H9 (cell line): ENCODE results near the gene DLL4. TPM values are rescaled to one million over a fixed set of nuclear protein-coding genes. Genes with fewer than 3 reads are reported as not detected.

Experiments used
- DNase-seq: peaks from one replicate; pipeline ENCODE4 v3.0.0-alpha.2; 2017
- H2AFZ ChIP-seq: one replicate; pipeline ENCODE4 v1.6.1; 2013; ENCODE audit warnings: mild to moderate bottlenecking, low read length, control low read depth, moderate library complexity
- H2AK5ac ChIP-seq: 2 replicates; pipeline ENCODE4 v1.6.1; 2013; ENCODE audit warnings: low read length, control low read depth, mixed read lengths; ENCODE audit not compliant: insufficient read length
- H2BK120ac ChIP-seq: one replicate; pipeline ENCODE4 v1.6.1; 2013; ENCODE audit warnings: low read depth, mild to moderate bottlenecking, low read length, control low read depth, inconsistent platforms; ENCODE audit not compliant: poor library complexity, severe bottlenecking
- H2BK12ac ChIP-seq: 2 replicates; pipeline ENCODE4 v1.6.1; 2013; ENCODE audit warnings: low read length, control low read depth, mixed read lengths, low read depth; ENCODE audit not compliant: insufficient read length
- H2BK15ac ChIP-seq: 2 replicates; pipeline ENCODE4 v1.6.1; 2013; ENCODE audit warnings: low read depth, low read length, control low read depth
- H2BK20ac ChIP-seq: one replicate; pipeline ENCODE4 v1.6.1; 2013; ENCODE audit warnings: low read depth, mild to moderate bottlenecking, low read length, control low read depth, inconsistent platforms; ENCODE audit not compliant: poor library complexity, severe bottlenecking
- H2BK5ac ChIP-seq: 2 replicates; pipeline ENCODE4 v1.6.1; 2013; ENCODE audit warnings: low read length, control low read depth, mixed read lengths; ENCODE audit not compliant: insufficient read length
- H3K14ac ChIP-seq: 2 replicates; pipeline ENCODE4 v1.6.1; 2013; ENCODE audit warnings: low read length, control low read depth; ENCODE audit not compliant: insufficient read depth
- H3K18ac ChIP-seq: 2 replicates; pipeline ENCODE4 v1.6.1; 2013; ENCODE audit warnings: low read depth, mild to moderate bottlenecking, mixed read lengths, low read length, control low read depth; ENCODE audit not compliant: insufficient read length
- H3K23ac ChIP-seq: 2 replicates; pipeline ENCODE4 v1.6.1; 2013; ENCODE audit warnings: low read length, control low read depth, mixed read lengths, low read depth; ENCODE audit not compliant: insufficient read length
- H3K23me2 ChIP-seq: 2 replicates; pipeline ENCODE4 v1.6.1; 2013; ENCODE audit warnings: low read depth, mild to moderate bottlenecking, mixed read lengths, low read length, control low read depth; ENCODE audit not compliant: insufficient read length, poor library complexity, severe bottlenecking
- H3K27ac ChIP-seq: 2 replicates; pipeline ENCODE4 v1.5.1; 2013; ENCODE audit warnings: low read length, control low read depth, mixed read lengths, low read depth; ENCODE audit not compliant: insufficient read length
- H3K27me3 ChIP-seq: 2 replicates; pipeline ENCODE4 v1.6.1; 2013; ENCODE audit warnings: low read length, control low read depth, inconsistent platforms; ENCODE audit not compliant: insufficient read depth
- H3K4ac ChIP-seq: 2 replicates; pipeline ENCODE4 v1.6.1; 2013; ENCODE audit warnings: low read depth, mild to moderate bottlenecking, control low read depth, inconsistent platforms, low read length, moderate library complexity
- H3K4me1 ChIP-seq: 2 replicates; pipeline ENCODE4 v1.6.1; 2013; ENCODE audit warnings: low read length, control low read depth, inconsistent platforms; ENCODE audit not compliant: insufficient read depth
- H3K4me2 ChIP-seq: 2 replicates; pipeline ENCODE4 v1.6.1; 2013; ENCODE audit warnings: low read length, control low read depth, mixed read lengths; ENCODE audit not compliant: insufficient read length, insufficient read depth
- H3K56ac ChIP-seq: 2 replicates; pipeline ENCODE4 v1.6.1; 2013; ENCODE audit warnings: low read depth, mild to moderate bottlenecking, mixed read lengths, low read length, control low read depth; ENCODE audit not compliant: insufficient read length
- H3K79me1 ChIP-seq: 2 replicates; pipeline ENCODE4 v1.6.1; 2013; ENCODE audit warnings: low read depth, mild to moderate bottlenecking, moderate library complexity, low read length, control low read depth, inconsistent platforms; ENCODE audit not compliant: insufficient read depth, poor library complexity, severe bottlenecking
- H3K79me2 ChIP-seq: 2 replicates; pipeline ENCODE4 v1.6.1; 2013; ENCODE audit warnings: low read length, control low read depth, inconsistent platforms; ENCODE audit not compliant: insufficient read depth
- H3K9ac ChIP-seq: 2 replicates; pipeline ENCODE4 v1.6.1; 2013; ENCODE audit warnings: low read length, control low read depth, mixed read lengths; ENCODE audit not compliant: insufficient read length; ENCODE audit errors: extremely low read depth
- H3K9me3 ChIP-seq: one replicate; pipeline ENCODE4 v1.6.1; 2013; ENCODE audit warnings: low read depth, low read length, inconsistent platforms; ENCODE audit not compliant: control insufficient read depth
- H3T11ph ChIP-seq: one replicate; pipeline ENCODE4 v1.6.1; 2013; ENCODE audit warnings: mild to moderate bottlenecking, low read length, control low read depth, inconsistent platforms
- H4K20me1 ChIP-seq: one replicate; pipeline ENCODE4 v1.6.1; 2013; ENCODE audit not compliant: control insufficient read depth, insufficient read length, insufficient read depth
- H4K5ac ChIP-seq: 2 replicates; pipeline ENCODE4 v1.6.1; 2013; ENCODE audit warnings: low read depth, mild to moderate bottlenecking, mixed read lengths, low read length, control low read depth; ENCODE audit not compliant: insufficient read length
- H4K8ac ChIP-seq: replicated peaks from 2 replicates; pipeline ENCODE4 v1.6.1; 2013; ENCODE audit warnings: low read length, control low read depth, mixed read lengths, low read depth; ENCODE audit not compliant: insufficient read length
- H4K91ac ChIP-seq: 2 replicates; pipeline ENCODE4 v1.6.1; 2013; ENCODE audit warnings: low read depth, mild to moderate bottlenecking, moderate library complexity, mixed read lengths, low read length, control low read depth; ENCODE audit not compliant: insufficient read length
- H3K27ac Mint-ChIP-seq, 3 experiments: 2 replicates in 2 of 3; 3 replicates in 1 of 3; pipeline ENCODE4 v1.8.0; 2020 to 2021; ENCODE audit warnings: mixed read lengths in 3 of 3, mild to moderate bottlenecking in 1 of 3, moderate library complexity in 1 of 3
- H3K27me3 Mint-ChIP-seq: 2 replicates; pipeline ENCODE4 v1.8.0; 2021; ENCODE audit warnings: low read depth, mild to moderate bottlenecking, moderate library complexity, mixed read lengths
- H3K36me3 Mint-ChIP-seq, 3 experiments: 2 replicates in 2 of 3; 3 replicates in 1 of 3; pipeline ENCODE4 v1.8.0; 2020 to 2021; ENCODE audit warnings: low read depth in 3 of 3, mixed read lengths in 3 of 3; ENCODE audit not compliant: insufficient read depth in 1 of 3
- H3K4me1 Mint-ChIP-seq, 2 experiments: 2 replicates each; pipeline ENCODE4 v1.8.0; 2020; ENCODE audit warnings: mixed read lengths in 2 of 2
- H3K4me3 Mint-ChIP-seq, 2 experiments: 2 replicates in 1 of 2; 3 replicates in 1 of 2; pipeline ENCODE4 v1.8.0; 2020 to 2021; ENCODE audit warnings: mild to moderate bottlenecking in 2 of 2, mixed read lengths in 2 of 2, moderate library complexity in 1 of 2
- H3K9me3 Mint-ChIP-seq, 2 experiments: 2 replicates in 1 of 2; 3 replicates in 1 of 2; pipeline ENCODE4 v1.8.0; 2020; ENCODE audit warnings: mild to moderate bottlenecking in 2 of 2, mixed read lengths in 2 of 2, moderate library complexity in 1 of 2
- CTCF ChIP-seq: fragments of 200-600 bp; sonication (generic); conservative IDR thresholded peaks from 3 replicates; pipeline ENCODE4 v1.8.0; 2021; ENCODE audit warnings: antibody characterized with exemption, mild to moderate bottlenecking
- WGBS: extraction: QIAGEN DNeasy Blood & Tissue Kit; methylation state at CpG from one replicate; pipeline ENCODE4 v1.1.7; 2013; ENCODE audit warnings: missing lambda C conversion rate, low lambda C conversion rate, mixed read lengths; ENCODE audit not compliant: insufficient read length; ENCODE audit errors: extremely low coverage; 5-methylcytosine and 5-hydroxymethylcytosine counted together
- total RNA-seq: library from RNA; stranded (reverse); gene quantifications from 2 replicates; pipeline ENCODE4 v1.2.1, GENCODE V29; 2021

DLL4 gene
- total RNA-seq, 1 experiment from 2014 or later, result 0.28 TPM

- H3K27me3 Mint-ChIP-seq, result peaks cover 99% of the 10 kb centered on the region
- WGBS, result no CpG with 5 or more reads among the region's 5 CpGs
Observed at GRCh38 chr15:40921949-40922607, 7.1 kb upstream of the DLL4 start.

More at GRCh38 chr15:40921949-40922607, 7.1 kb upstream of the DLL4 start:
- Histone ChIP-seq H3K9ac (no peak overlapping the region), H3K23ac (no peak overlapping the region), H3K79me1 (no peaks in the 10 kb centered on the region), H3K27ac (no peak overlapping the region), H2BK15ac (no peak overlapping the region), H3K9me3 (no peaks in the 10 kb centered on the region), H3K14ac (no peak overlapping the region), H3K4me2 (no peak overlapping the region), H3K27me3 (peaks cover 39% of the 10 kb centered on the region), H2BK120ac (no peak overlapping the region), H2BK5ac (no peak overlapping the region), H4K8ac (no peak overlapping the region), H3K4ac (no peak overlapping the region), H3T11ph (no peak overlapping the region), H3K56ac (no peak overlapping the region), H2AK5ac (no peak overlapping the region), H3K4me1 (peaks cover under 1% of the 10 kb centered on the region; the same call in 1 of the 2 replicates), H2BK20ac (no peak overlapping the region), H4K20me1 (no peaks in the 10 kb centered on the region), H3K79me2 (no peaks in the 10 kb centered on the region), H3K18ac (no peak overlapping the region), H2BK12ac (no peak overlapping the region), H3K23me2 (peaks cover 10% of the 10 kb centered on the region), H2AFZ (no peak overlapping the region), H4K91ac (no peak overlapping the region), H4K5ac (no peak overlapping the region)
- TF ChIP-seq CTCF, result no peak
- Mint-ChIP-seq H3K27ac (no peak overlapping the region), H3K4me1 (peaks cover 10 to 16% of the 10 kb centered on the region in 2 experiments), H3K4me3 (no peak overlapping the region), H3K36me3 (no peaks in the 10 kb centered on the region; a peak in 1 of 7 replicates), H3K9me3 (peaks cover under 1 to 3% of the 10 kb centered on the region in 2 experiments; a peak in 4 of 5 replicates)
- no peak for DNase-seq
